ENCODE measurements around the gene KCNAB2. TPM values are rescaled to one million over a fixed set of nuclear protein-coding genes. Genes with fewer than 3 reads are reported as not detected.

KCNAB2 gene
- total RNA-seq, 6 experiments from 2014 or later = 4.4 to 14.8 (median 6.9) TPM

GRCh38 chr1:6051423-6051822 lies 5.7 kb downstream of the KCNAB2 start:
- no CpG with 5 or more reads among the region's 23 CpGs for WGBS (ENCODE audit: insufficient coverage, low coverage, low lambda C conversion rate, missing lambda C conversion rate)
- TF ChIP-seq POLR2A (IDR thresholded peaks at IDR 0.05) (no peak), CTCF (IDR thresholded peaks at IDR 0.05) (no peak)

DNA sequence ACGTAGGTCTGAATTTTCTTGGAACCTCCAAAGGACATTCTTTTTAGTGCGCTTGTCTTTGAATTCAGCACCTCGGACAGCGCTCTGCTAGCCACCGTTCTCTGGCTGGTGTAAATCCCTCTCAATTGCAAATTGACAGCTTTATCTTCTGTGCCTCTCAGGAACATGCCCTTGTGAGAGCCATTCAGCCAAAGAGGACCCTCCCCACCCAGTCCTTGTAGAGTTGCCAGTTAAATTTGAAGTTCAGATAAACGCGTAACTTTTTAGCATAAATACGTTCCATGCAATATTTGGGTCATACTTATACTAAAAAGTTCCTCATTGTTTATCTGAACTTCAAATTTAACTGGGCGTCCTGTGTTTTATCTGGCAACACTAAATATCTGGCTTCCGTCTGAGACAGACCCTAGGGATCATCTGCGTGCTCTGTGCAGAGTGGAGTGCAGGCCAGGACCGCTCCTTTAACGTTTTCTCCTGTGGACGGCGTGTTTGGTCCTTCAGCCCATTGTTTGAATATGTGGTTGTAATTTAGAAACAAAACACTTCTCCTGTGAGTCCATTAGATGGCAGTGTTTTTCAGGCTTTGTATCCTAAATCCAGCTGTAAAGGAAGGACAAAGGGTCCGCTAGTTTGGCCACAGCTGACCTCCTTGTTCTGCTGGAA lies 7.0 kb downstream of the KCNAB2 start:
- intact Hi-C loops (cut with DNase I) = loop anchor here (5.0 to 10.0 kb wide), 2 partner anchors 190 to 192 kb away; partner anchors contain the start of gene HES3 (in 2 of the 2)
- no peak overlapping the region for H3K27ac ChIP-seq
- peak; percentile 22 to 42 (median 30) for TF ChIP-seq CTCF (IDR thresholded peaks at IDR 0.05)
- no peak for TF ChIP-seq POLR2A (IDR thresholded peaks at IDR 0.05)
- H3K27me3 ChIP-seq = no peaks in the 10 kb centered on the region
- ATAC-seq (peak; percentile 39 to 54 (median 46)), DNase-seq (peak in 1 of 3 donors; percentile 55)
- no peaks in the 10 kb centered on the region for H3K4me1 ChIP-seq
- 23% methylated on average over 16 of the region's 16 CpGs for WGBS (ENCODE audit: insufficient coverage, low coverage, low lambda C conversion rate, missing lambda C conversion rate)
- H3K36me3 ChIP-seq = no peaks in the 10 kb centered on the region
- no peaks in the 10 kb centered on the region for H3K9me3 ChIP-seq
- H3K4me3 ChIP-seq = no peak overlapping the region

More at GRCh38 chr1:6051423-6051822, 5.7 kb downstream of the KCNAB2 start:
- Histone ChIP-seq H3K27me3 (no peaks in the 10 kb centered on the region), H3K9me3 (no peaks in the 10 kb centered on the region), H3K36me3 (no peaks in the 10 kb centered on the region), H3K27ac (no peak overlapping the region), H3K4me1 (no peaks in the 10 kb centered on the region), H3K4me3 (no peak overlapping the region)
- DNase-seq = no peak
- ATAC-seq = no peak
- intact Hi-C loops (cut with DNase I) = loop anchor here (5.0 to 10.0 kb wide), 2 partner anchors 191 to 193 kb away; partner anchors contain the start of gene HES3 (in 2 of the 2)

DNA sequence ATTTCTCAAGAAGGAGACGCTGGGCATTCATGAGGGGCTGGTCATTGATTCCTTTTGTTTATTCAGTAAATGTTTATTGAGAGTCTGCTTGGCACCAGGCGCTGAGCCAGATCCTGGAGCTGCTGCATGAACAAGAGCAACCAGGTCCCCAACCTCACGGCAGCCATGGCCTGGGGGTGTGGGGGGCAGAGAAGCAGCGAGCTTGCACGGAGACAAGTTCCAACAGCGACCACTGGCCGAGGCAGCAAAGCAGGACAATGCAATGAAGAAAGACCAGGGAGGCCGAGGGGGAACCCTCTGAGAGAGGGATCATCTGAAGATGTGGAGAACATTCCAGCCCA lies 7.5 kb downstream of the KCNAB2 start:
- intact Hi-C loops (cut with DNase I) = loop anchor here (5.0 to 10.0 kb wide), 2 partner anchors 189 to 192 kb away; partner anchors contain the start of gene HES3 (in 2 of the 2)
- TF ChIP-seq POLR2A (IDR thresholded peaks at IDR 0.05) = no peak
- no peak for TF ChIP-seq CTCF (IDR thresholded peaks at IDR 0.05)
- 37% methylated on average over 8 of the region's 8 CpGs for WGBS (ENCODE audit: insufficient coverage, low coverage, low lambda C conversion rate, missing lambda C conversion rate)

GRCh38 chr1:6054596-6054995 lies 8.9 kb downstream of the KCNAB2 start:
- intact Hi-C loops (cut with DNase I) = loop anchor here (5.0 to 10.0 kb wide), 2 partner anchors 188 to 190 kb away; partner anchors contain the start of gene HES3 (in 2 of the 2)
- Histone ChIP-seq H3K4me1 (no peaks in the 10 kb centered on the region), H3K27ac (no peak overlapping the region), H3K36me3 (no peaks in the 10 kb centered on the region), H3K4me3 (no peak overlapping the region), H3K9me3 (no peaks in the 10 kb centered on the region), H3K27me3 (no peaks in the 10 kb centered on the region)
- WGBS (ENCODE audit: insufficient coverage, low coverage, low lambda C conversion rate, missing lambda C conversion rate) = 76% methylated on average over 6 of the region's 6 CpGs
- DNase-seq = no peak
- ATAC-seq = no peak
- TF ChIP-seq POLR2A (IDR thresholded peaks at IDR 0.05) (no peak), CTCF (IDR thresholded peaks at IDR 0.05) (no peak)

More for the DNA sequence above, 7.5 kb downstream of the KCNAB2 start:
- Histone ChIP-seq H3K4me1 (no peaks in the 10 kb centered on the region), H3K9me3 (no peaks in the 10 kb centered on the region), H3K36me3 (no peaks in the 10 kb centered on the region), H3K27me3 (no peaks in the 10 kb centered on the region), H3K4me3 (no peak overlapping the region), H3K27ac (no peak overlapping the region)
- ATAC-seq (no peak), DNase-seq (no peak)

Data from right lobe of liver (tissue), 6 donors.